Stimulated activated CD8-positive, alpha-beta memory T cell treated with anti-CD3 and anti-CD28 coated beads, Interleukin-4, amount 100 ng/mL, for 4 hours (primary cell): ENCODE measurements around the gene ECT2.
"Not testable (repeated sequence)": the region's sequence is repeated elsewhere in the genome, so short reads cannot be mapped to it uniquely, and the experiment has no call there.

Experiments used
- DNase-seq, 2 donors: peaks; one replicate each; pipeline ENCODE4 v3.0.0-alpha.2; 2020; ENCODE audit warnings: low read depth in 2 of 2, low spot score in 1 of 2

Gene ECT2

DNA sequence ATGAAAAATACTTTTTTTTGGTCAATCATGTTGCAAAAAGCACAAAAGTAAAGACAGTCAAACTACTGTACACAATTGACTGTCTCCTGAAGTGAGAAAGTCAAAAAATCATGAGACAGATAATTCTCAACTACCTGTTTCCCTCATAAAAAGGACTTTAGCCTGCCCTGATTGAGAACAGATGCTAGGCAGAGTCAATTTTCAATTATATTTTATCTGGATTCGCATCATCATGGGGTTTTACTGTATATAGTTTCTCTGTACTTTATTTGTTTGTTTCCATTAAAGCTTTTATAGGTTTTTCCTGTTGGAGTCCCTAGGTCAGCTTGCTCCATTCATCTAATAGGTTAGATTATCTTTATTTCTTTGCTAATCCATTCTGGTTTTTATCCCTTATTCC, 53.8 kb downstream of the ECT2 start:
- DNase-seq, result no peak

DNA sequence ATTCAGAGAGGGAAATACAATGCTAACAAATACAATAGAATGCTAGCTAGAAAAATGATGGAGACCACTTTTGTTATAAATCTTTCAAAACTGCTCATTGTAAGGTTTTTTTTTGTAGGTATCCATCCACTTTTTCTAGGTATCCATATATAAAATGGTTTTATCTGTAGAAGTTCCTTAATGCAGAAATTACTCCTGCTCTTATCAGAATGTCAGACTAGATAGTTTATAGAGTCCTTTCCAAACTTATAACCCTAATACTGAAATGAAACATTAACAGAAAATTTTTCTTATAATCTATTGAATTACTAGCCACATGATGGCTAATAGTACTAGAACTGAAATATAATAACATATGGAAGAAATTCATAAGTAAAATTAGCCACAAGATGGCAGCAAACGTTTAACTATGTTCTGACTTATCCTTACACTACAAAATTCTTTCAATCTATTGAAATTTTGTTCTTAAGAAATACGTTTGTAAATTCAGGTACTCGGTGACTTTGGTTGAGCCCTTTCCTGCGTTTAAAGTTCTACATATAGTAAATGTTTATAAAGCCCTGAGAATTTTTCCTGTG, 58.5 kb downstream of the ECT2 start:
- no peak for DNase-seq

DNA sequence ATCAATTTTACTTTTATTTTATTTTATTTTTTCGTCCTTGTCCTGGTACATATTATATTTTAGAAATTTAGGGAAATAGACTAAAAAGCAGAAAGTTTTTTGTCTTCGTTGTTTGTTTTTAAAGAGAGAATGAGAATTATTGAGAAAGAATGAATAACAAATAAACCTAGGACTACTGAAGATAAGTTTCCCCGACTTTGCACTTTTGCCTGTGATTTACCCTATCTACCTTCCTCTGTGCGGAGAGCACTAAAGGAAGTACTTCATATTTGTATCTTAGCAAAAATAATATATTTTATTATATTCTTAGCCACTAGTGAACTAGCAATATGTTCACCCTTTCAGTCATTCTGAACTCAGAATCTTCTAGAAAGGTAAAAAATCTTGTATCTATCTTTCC, 60.6 kb downstream of the ECT2 start:
- no peak for DNase-seq

DNA sequence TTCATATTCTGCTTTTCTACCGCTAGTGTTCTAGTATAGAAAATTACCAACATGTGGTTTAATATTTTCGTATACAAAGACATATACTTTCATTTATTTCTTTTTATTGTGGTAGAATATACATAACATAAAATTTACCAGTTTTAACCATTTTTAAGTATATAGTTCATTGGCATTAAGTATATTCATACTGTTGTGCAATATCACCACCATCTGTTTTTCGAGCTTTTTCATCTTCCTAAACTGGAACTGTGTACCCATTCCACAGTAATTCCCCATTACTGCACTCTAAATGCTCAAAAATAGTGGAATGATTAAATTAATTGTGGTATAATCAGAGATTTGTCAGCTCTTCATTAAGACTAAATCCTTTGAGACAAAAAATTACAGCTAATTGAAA, 62.9 kb downstream of the ECT2 start:
- no peak for DNase-seq

DNA sequence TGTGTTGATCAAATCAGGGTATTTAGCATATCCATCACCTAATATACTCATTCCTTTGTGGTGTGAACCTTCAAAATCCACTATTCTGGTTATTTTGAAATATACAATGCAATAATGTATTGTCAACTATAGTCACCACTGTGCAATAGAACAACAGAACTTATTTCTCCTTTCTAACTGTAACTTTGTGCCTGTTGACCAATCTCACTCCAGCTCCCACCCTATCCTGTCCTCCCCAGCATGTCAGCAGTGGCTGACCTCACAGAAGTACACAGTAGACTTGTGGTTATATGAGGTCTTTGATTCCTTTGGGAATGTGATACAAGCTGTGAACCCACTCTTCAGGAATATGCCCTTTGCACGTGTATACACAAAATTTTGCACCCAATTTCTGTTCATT, 64.2 kb downstream of the ECT2 start:
- no peak for DNase-seq

DNA sequence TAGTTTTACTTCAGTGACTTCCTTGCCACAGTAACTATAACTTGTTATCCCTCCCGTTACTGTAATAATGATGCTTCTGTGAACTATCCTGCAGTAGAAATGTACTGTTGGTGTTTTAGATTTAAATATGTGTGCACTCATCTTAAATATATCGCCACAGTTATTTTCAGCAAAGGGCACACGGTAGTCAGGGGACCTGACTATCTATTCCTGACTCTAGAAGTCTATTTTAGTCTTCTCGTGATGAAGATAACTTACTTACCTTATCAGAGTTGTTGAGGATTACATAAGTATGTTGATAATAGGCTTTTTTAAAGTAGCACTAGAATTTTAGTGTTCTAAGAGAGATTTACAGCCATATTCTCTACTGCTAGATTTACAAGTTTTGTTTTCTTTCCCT, 65.3 kb downstream of the ECT2 start:
- no peak for DNase-seq

DNA sequence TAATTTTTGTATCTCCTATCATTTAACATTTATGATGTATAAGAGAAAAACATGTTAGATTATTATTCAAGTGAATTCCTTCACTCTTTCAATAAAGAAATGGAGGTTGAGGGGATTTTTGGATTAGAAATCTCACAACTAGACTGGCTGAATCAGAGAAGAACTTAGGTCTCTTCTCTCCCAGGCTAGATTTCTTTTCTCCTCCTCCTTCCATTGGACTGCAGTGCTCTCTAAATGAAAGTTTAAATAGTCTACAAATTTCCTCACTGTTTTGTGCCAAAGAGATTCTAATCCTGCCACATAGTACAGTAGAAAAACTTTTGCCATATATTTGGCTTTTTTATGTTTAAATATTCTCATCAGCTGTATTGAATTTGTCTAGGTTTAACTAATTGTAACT, 65.8 kb downstream of the ECT2 start:
- DNase-seq, result no peak

DNA sequence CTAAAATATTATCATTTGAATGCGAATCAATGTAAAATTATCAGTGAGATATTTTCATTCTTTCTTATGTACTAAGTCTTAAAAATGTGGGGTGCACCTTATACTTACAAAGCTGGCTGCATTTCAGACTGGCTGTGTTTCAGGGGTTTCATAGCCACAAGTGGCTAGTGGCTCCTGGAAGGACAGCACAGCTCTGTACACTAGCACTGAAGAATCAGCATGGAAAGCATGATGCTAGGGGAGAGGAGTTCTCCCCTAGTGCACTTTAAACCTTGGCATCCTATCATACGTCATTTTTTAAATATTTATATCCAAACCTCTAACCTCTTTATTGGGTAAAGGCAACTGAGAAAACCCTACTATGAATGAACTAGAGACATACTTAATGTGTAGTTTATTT, 66.4 kb downstream of the ECT2 start:
- no peak for DNase-seq

DNA sequence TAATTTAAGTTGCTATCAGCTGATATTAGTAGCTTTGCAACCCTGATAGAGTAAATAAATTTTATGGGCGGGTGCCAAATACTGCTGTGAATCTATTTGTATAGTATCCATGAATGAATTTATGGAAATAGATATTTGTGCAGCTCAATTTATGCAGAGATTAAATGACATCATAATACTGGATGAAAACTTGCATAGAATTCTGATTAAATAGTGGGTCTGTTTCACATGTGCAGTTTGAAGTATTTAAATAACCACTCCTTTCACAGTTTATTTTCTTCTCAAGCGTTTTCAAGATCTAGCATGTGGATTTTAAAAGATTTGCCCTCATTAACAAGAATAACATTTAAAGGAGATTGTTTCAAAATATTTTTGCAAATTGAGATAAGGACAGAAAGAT, 70.0 kb downstream of the ECT2 start:
- DNase-seq, result no peak

DNA sequence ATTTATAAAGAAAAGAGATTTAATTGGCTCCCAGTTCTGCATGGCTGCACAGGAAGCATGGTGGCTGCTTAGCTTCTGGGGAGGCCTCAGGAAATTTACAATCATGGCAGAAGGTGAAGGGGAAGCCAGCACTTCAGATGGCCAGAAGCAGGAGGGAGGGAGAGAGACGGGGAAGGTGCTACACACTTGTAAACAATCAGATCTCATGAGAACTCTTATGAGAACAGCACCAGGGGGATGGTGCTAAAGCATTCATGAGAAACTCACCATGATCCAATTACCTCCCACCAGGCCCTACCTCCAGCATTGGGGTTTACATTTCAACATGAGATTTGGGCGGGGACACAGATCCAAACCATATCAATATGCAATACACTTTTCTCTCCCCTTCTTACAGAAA, 73.7 kb downstream of the ECT2 start:
- no peak for DNase-seq

DNA sequence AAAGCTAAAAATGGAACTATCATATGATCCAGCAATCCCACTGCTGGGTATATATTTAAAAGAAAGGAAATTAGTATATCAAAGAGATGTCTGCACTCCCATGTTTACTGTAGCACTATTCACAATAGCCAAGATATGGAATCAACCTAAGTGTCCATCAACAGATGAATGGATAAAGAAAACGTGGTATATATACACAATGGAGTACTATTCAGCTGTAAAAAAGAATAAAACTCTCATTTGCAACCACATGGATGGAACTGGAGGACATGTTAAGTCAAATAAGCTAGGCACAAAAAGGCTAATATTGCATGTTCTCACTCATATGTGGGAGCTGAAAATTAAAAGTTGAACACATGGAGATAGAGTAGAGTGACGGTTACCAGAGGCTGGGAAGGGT, 76.7 kb downstream of the ECT2 start:
- DNase-seq, result not testable (repeated sequence)

DNA sequence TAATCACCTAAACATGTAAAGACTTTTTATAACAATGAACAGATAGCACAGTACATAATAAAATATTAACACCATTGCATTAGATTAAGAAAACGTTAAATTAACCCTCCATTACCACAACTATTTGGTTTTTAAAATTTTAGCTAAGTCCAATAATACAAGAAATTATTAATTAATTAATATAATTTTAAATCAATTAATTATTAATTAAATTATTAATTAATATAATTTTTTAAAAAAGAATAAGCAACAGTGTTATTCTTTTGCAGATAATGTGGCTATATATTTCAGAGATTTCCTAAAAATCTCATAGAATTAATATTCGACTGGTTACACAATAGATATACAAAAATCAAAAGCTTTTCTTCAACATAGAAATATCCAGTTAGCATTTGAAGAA, 82.5 kb downstream of the ECT2 start:
- DNase-seq, result no peak

DNA sequence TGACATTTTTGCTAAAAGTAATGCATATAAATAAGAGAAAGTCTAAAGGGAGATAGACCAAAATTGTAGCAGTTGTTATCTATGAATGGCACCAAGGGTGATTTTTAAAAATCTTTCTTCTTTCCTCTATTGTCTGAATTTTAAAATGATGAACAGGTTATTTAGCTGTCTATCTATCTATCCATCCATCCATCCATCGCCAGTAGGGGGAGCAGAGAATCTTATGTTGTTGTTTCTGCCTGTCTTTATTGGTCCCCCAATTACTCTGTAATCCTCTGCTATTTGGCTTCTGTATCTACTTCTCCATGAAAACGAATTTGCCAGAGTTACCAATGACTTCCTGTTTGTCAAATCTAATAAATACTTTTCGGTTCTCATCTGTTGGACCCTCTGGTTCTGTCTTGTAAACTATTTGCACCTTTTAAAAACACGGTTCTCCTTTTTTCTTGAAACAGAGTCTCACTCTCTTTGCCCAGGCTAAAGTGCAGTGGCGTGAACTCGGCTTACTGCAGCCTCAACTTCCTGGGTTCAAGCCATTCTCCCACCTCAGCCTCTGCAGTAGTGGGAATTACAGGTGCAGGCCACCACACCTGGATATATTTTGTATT, 86.0 kb downstream of the ECT2 start:
- DNase-seq, result no peak

DNA sequence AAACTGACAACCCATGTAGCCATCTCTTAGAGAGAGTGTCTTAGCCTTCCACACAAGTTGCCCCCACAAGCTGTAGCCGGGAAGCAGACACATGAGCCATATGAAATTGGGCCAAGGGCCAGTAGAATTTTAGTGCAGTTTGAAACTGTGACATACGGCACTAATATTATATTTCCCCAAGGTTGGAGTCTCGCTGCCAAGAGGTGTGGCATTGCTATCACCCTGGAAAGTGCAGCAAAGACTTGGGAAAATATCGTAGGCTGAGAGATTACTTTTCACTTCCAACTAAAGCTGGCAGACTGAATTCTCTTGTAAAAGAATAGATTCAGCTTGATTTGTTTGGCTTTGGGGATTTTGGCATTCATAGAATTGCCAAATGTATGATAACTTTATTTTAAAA, 89.2 kb downstream of the ECT2 start:
- no peak for DNase-seq

DNA sequence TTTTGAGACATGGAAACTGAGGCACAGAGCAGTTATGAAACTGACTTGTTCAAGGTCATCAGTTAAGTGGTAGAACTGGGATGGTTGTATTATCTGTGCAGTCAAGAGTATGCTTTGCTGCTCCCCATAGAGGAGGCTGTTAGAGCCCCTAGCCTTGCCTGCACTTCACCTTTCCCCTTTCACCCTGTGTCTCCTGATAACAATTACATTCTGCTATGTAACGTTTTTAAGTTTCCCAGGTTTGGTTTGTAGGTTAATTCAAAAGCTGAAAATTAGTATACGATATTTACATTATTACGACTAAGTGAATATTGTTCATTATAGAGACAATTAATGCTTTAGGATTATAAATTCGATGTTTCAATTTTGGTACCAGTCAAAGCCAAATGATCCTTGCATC, 89.9 kb downstream of the ECT2 start:
- DNase-seq, result no peak

DNA sequence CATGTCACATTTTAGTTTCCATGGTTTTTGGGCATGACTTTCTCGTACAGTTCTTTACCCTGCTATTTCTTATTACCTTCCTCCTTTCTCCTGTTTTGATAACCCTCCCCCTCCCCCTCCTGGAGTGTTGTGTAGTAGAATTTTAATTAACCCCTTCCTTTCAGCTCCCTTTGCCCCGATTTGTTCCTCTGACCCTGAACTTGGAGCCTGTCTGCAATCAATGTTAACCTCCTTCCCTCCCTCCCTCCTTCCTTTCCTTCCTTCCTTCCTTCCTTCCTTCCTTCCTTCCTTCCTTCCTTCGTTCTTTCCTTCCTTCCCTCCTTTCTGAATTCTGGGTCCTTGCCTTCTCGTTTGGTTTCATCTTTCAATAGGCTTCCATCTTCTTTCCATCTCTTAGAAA, 90.4 kb downstream of the ECT2 start:
- DNase-seq, result no peak

DNA sequence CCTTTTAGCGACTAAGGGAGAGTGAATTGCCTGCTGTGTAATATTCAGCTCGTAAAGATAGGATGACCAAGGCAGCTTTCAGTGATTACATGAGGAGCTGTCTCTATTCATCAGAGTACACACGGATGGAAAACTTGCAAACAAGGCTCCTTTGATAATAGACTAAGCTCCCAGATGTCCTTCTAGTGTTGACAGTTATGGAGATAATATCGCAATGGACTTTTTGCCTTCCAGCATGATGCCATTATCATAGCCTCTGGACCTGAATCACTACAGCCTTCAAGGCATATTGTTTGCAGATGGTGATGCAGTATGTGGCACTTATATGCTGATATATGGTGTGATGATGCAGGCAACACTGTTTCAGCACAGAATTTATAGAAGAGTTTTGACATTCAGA, 93.9 kb downstream of the ECT2 start:
- no peak for DNase-seq

DNA sequence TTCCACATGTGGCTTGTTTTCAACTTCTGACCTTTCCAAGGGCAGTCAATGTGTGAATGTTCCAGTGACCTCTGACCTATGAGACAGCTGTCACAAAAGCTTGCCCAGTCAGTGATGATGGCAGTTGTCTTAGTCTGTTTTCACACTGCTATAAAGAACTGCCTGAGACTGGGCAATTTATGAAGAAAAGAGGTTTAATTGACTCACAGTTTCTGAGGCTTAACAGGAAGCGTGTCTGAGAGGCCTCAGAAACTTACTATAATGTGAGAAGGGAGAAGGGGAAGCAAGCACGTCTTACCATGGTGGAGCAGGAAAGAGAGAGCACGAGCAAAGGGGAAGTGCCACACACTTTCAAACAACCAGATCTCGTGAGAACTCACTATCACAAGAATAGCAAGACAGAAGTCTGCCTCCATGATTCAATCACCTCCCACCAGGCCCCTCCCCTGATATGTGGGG, 95.6 kb downstream of the ECT2 start:
- no peak for DNase-seq

DNA sequence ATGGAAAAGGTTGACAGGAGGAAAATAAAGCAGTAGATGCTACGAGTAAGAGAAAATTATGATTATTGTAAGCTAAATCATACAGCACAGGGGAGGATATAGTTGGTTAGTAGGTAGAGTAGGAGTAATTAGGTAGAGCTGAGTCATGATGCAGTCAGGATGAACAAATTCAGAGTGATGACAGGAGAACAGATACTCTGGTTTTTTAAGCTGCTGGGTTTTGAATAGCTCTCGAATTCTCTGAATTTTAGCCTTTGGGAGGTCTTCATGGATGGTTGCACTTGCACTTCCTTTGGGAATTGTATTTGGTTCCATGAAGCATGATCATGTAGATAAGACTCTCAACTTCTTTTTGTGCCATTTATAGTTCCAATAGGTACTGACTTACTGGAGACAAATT, 96.2 kb downstream of the ECT2 start:
- no peak for DNase-seq

DNA sequence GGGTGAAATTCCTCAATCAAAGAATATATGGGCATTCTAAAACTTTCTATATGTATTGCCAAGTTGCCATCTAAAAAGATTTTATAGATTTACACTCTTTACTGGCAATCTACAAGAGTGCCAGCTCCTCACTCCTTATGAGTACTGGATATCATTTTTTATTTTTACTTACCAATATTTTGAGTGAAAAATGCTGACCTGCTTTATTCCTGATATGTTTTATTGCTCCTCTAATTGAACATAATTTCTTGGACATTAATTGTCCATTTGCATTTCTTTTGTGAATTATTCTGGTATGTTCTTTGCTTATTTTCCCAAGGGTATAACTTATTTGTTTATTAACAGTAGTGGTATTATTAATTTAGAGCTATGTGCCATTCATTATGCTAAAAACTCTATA, 96.8 kb downstream of the ECT2 start:
- DNase-seq, result no peak

DNA sequence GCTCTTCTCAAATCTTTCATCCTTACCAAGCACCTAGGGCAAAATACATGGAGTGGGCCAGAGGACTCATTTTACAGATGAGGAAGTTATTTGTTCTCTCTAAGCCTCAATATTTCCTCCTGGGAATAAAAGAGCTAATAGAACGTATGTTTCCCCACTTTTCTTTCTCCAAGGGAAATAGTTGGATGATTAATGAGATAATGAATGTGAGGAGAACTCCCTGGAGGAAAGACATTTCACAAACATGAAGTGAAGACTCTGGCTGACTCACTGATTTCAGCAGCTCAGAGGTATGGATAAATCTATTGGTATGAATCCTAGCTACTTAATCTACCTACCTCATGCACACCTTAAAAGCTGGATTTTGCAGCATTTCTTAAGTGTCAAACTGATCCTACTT, 98.4 kb downstream of the ECT2 start:
- no peak for DNase-seq

DNA sequence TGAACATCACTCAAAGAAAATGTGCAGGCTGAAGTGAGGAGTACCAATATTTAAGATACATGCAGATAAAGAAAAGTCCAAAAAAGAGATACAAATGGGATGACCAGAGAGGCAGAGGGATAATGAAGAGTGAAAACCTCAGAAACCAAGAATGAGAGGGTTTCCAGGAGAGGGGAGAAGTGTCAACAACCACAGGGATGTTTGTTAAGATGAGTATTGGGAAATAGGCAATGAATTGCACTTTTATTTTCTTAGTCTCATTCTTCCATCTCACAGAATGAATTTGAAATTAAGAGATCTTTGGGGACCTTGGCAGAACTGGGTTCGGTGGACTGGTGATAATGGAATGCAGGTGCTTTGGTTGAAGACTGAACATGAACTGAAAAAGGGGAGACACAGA, 102.5 kb downstream of the ECT2 start:
- DNase-seq, result no peak

DNA sequence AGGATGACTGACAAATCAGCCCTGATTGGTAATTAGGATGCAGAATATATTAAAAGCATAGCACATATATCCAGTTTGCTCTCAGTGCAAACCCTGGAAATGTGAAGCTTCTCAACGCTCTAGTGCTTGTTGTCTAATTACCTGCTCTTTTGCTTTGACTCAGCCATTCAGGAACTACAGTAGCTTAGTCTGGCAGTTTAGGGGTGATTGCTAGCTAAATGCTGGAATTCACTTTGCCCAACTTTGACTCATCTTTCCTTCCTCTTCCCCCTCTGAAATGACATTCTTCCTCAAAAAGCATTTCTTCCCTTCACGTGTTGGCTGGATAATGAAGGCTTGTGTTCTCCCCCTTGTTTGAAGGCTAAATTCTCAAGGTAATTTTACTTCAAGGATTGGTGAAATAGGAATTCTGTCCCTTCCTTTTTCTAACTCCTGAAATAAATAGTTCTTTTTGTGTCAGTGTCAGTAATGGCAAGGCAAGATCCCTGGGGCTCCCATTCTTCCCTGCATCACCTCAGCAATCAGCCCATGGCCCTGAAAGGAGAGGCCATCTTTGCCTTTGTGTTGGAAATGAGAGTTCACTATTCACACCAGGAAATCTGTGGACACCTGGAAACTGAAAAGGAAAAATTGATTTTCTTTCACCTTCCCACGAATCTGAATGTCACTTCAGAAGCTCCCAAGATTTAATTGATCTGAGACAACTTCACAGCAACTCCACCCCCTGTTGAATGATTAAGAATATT, 103.6 kb downstream of the ECT2 start:
- no peak for DNase-seq
